ENCODE measurements around the gene PPM1D.
A peak's percentile ranks its signal among the peaks of the same experiment; 100 is the strongest.
"Not testable (repeated sequence)": the region's sequence is repeated elsewhere in the genome, so short reads cannot be mapped to it uniquely, and the experiment has no call there.

PPM1D gene

GRCh38 chr17:60599620-60600489 is at the start of gene PPM1D:
PPM1D (plus strand) TSS chr17:60600193; CDS start chr17:60600415, 222 bp downstream.
- DNase-seq = peak; percentile 100

GRCh38 chr17:60552255-60552654 is 47.7 kb upstream of the PPM1D start:
- not testable (repeated sequence) for DNase-seq

GRCh38 chr17:60554377-60554788 is 45.6 kb upstream of the PPM1D start:
- DNase-seq = peak; percentile 3

- no peak for DNase-seq
These were observed 44.2 kb upstream of the PPM1D start for GRCh38 chr17:60555786-60556185.

- peak; percentile 10 for DNase-seq
These were observed 42.2 kb upstream of the PPM1D start for GRCh38 chr17:60557805-60558204.

- no peak for DNase-seq
These were observed 40.4 kb upstream of the PPM1D start for GRCh38 chr17:60559659-60559994.

GRCh38 chr17:60559995-60560859 is 39.8 kb upstream of the PPM1D start:
- no peak for DNase-seq

GRCh38 chr17:60560860-60561257 is 39.1 kb upstream of the PPM1D start:
- no peak for DNase-seq

GRCh38 chr17:60562421-60562820 is 37.6 kb upstream of the PPM1D start:
- no peak for DNase-seq

- no peak for DNase-seq
These were observed 36.2 kb upstream of the PPM1D start for GRCh38 chr17:60563743-60564142.

- no peak for DNase-seq
These were observed 34.8 kb upstream of the PPM1D start for GRCh38 chr17:60565233-60565632.

- DNase-seq = no peak
These were observed 26.5 kb upstream of the PPM1D start for GRCh38 chr17:60573236-60574051.

- DNase-seq = no peak
These were observed 22.7 kb upstream of the PPM1D start for GRCh38 chr17:60577147-60577915.

- no peak for DNase-seq
These were observed 20.9 kb upstream of the PPM1D start for GRCh38 chr17:60579090-60579489.

GRCh38 chr17:60579551-60579950 is 20.4 kb upstream of the PPM1D start:
- DNase-seq = no peak

- DNase-seq = no peak
These were observed 17.0 kb upstream of the PPM1D start for GRCh38 chr17:60583008-60583407.

GRCh38 chr17:60585887-60586286 is 14.1 kb upstream of the PPM1D start:
- no peak for DNase-seq

- DNase-seq = no peak
These were observed 13.6 kb upstream of the PPM1D start for GRCh38 chr17:60586288-60586974.

GRCh38 chr17:60590070-60590469 is 9.9 kb upstream of the PPM1D start:
- DNase-seq = no peak

GRCh38 chr17:60592750-60593149 is 7.2 kb upstream of the PPM1D start:
- no peak for DNase-seq

- DNase-seq = not testable (repeated sequence)
These were observed 6.5 kb upstream of the PPM1D start for GRCh38 chr17:60593441-60594036.
